HG03469 (cell line): ENCODE results near the gene OR2V2.

Experiments
- ATAC-seq: cut with Tn5 transposase; IDR thresholded peaks from one replicate; pipeline ENCODE4 v1.9.1; 2021; ENCODE audit warnings: mild to moderate bottlenecking, moderate library complexity, moderate number of reproducible peaks; ENCODE audit not compliant: unreplicated experiment

OR2V2 gene

DNA sequence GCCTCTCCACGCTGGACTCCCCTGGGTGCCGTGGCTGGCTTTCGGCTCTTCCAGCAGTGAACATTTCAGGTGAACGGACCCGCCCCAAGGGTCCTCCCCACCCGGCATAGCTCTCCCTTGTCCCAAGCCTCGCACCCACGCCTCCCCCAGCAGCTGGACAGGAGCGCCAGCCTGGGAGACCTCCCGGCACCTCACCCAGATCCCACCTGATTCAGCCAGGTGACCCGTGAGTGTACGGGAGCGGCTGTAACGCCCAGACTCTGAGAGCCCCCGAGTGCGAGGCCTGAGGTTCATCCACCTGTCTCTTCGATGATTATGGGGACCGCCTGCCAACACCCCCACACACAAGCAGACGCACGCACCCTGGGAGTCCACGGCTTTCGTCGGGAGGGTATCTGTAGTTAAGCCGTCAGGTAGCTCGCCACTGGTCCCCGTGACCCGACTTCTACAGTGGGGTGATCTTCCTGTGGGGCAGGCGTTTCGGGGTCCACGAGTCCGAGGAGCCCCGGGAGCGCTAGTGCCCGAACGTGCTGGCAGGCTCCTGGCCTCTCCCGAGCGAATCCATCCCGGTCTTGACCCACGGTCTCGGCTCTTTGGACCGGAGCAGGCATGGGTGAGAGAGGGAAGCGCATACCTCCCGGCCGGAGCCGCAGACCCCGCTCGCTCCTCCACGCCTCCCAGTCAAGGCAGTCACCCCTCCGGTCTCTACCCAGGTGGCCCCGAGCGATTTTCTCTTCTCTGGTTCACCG, 42.8 kb downstream of the OR2V2 start:
- no peak for ATAC-seq

DNA sequence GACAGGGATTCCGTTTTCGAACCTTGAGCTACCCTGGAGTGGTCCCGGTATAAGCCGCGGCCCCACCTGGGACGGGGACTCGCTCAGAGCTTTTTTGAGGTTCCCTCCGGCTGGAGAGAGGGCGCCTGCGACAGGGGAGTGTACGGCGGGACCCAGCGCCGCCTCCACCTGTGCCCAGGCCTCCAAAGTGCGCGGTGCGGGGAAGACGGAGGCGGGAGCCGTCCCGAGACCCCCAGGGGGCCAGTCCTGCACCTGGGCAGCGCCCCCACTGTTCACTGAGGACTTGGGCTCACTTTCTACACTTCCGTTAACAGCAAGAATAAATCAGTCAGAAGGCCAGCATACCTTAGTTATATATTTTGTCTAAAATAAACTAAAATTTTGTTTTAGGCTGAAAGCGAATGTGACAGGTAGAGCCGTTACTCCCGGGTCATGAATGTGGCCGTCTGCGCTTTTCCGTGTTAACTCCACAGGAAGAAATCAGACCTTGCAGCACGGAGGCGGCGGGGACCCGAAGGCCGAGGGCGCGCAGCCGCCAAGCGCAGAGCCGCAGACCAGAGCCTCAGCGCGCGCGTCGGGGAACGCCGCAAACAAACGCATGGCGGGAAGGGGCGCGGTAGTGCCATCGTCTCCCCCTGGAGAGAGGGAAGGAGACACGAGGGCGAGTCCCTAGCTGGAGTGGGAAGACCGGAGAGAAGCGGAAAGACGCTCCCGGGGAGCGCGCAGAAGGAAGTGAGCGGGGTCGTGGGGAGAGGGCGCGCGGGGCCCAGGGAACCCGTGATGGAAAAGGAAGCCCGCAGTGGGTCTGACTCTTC, 43.5 kb downstream of the OR2V2 start:
- no peak for ATAC-seq

GRCh38 chr5:181191526-181192336, 44.3 kb downstream of the OR2V2 start:
- peak; percentile 52 for ATAC-seq

GRCh38 chr5:181192337-181193046, 45.1 kb downstream of the OR2V2 start:
- no peak for ATAC-seq

DNA sequence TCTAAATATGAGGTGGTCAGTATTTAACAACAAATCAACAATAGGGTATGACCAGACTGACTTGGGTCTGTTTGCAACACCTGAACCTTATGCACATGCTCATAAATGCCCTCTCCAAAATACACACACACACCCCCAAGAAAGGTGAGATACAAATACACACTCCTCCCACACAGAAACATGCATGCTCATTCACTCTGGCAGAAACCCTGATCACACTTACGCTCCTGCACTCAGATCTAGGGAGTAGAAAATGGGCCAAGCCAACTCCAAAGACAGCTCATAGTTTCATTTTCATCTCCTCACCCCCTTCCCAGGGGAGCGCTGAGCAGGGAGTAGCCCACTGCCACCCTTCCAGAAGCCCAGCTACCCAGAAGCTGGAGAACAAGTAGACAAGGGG, 46.3 kb downstream of the OR2V2 start:
- no peak for ATAC-seq

DNA sequence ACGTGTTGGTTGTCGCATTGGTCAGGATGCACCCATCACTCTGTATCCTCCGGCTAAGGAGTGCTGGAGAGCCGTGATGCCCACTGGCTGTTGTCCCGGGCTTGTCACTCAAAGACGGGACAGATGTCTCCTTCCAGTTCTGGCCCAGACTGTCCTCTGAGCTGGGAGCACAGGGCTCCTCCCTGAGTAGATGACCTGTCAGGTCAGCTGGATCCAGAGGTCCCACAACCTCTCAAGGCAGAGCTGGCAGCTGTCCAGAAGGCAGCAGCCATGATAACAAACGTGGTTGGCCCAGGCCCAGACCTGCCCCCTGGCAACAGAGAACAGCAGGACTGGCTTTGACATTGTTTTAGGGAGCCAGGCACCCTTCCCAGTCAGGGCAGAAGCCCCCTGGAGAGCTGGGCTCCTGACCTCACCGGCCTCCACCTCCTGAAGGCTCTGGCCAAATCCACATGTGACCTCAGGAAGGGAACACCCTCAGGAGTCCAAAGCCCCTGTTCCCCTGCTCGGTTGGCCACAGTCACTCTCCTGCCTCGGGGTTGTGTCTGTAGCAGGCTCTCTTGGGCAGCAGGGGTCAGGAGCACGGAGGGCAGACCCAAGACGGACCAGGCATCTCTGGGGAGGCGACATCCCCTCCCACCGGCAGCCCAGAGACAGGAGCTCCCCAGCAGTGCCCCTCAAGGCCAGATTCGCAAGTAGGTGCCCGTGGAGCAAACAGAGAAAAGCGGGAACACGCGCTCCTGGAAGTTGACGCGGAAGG, 47.3 kb downstream of the OR2V2 start:
- ATAC-seq: no peak

GRCh38 chr5:181195249-181195761, 47.9 kb downstream of the OR2V2 start:
- no peak for ATAC-seq

DNA sequence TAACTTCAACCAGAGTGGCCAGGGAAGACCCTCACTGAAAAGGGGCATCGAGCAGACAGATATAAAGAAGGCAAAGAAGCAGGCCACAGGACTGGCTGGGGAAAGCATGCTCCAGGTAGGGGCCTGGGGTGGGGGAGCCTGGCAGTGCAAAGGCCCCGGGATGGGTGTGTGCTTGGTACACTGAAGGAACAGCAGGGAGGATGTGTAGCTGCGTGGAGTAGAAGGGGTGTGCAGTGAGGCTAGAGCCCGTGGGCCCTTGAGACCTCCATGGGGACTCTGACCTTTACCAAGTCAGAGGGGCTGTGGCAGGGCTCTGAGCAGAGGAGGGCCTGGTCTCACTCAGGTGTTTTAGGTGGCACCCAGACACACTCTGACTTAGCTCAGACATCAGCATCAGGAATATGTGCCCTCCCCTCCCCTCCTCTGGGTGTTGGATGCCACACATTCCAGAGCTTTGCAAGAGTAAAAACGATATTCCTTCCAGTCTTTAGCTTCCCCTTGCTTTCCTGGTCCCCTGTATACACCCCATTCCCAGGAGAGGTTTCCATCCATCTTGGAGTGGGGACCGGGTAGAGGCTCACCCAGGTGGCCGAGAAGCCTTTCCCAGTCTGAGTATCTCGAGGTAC, 50.1 kb downstream of the OR2V2 start:
- no peak for ATAC-seq

DNA sequence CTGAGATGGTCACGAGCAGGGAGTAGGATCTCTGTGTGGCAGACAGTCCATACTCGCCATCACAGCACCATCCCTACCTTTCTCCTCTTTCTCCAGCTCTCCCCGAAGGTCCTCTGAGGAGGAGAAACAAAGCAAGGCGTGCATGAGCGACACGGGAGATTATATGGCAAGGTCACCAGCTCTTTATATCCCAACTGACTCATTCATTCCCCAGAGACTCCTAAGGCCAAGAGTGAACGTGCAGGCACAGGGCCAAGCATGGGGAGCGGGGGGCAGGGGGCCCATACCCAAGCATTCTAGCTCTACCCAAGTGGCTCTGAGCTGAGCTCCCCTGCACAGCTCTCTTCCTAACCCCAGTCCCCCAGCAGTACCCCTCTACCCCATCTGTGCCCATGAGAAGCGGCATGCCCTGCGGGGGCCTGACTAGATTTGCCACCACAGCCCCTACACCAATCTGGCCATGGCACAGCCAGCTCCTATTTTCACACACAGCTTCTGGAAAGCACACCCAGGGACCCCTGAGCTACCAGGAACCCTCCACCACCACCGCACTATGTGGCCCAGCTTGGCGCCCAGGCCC, 50.8 kb downstream of the OR2V2 start:
- ATAC-seq: no peak

GRCh38 chr5:181198905-181199519, 51.6 kb downstream of the OR2V2 start:
- peak; percentile 55 for ATAC-seq

- no peak for ATAC-seq
Observed at GRCh38 chr5:181199881-181200638, 52.7 kb downstream of the OR2V2 start.

GRCh38 chr5:181200816-181201215, 53.4 kb downstream of the OR2V2 start:
- no peak for ATAC-seq

DNA sequence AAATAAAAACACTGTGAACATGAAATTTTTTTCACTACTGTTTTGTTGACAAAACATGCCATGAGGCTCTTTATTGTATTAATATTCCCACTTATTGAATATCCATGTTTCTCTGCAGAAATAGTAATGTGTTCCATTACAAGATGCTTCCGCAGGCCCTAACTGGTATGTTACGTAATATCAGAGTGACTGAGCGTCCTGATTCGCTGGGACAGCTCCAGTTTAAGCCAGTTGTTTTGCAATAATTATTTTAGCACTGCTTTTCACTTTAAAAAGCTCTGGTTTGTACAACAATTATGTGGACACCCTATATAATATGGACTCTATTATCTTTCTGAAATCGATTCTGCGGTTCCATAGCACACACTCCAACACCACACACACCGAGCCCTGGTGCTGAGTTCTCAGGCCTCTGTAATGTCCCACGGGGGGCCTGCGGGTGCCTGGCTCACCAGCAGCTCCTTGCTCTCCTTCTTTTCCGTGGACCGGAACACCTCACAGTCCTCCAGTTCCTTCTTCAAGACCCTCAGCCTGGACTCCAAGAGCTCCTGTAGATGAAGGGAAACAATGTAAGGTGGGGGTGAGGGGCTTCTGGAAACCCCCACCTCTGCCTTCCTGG, 55.8 kb downstream of the OR2V2 start:
- no peak for ATAC-seq

GRCh38 chr5:181203777-181204112, 56.4 kb downstream of the OR2V2 start:
- ATAC-seq: no peak

- ATAC-seq: no peak
Observed at GRCh38 chr5:181204113-181204825, 56.9 kb downstream of the OR2V2 start.

GRCh38 chr5:181204826-181205760, 57.7 kb downstream of the OR2V2 start, which contains the start of gene TRIM7:
TSS of gene TRIM7 (minus strand) at chr5:181205196. CDS start at chr5:181205110, 86 bp downstream.
- ATAC-seq: no peak
